HEK293 (cell line): ENCODE measurements around the gene RCHY1.

Source experiments
- KLF8 ChIP-seq: fragments of 450-650 bp; formaldehyde crosslinking; IDR thresholded peaks from 2 replicates; pipeline ENCODE4 v1.5.1; 2016; ENCODE audit warnings: missing biosample characterization, missing genetic modification characterization
- PRDM1 ChIP-seq: fragments of 450-650 bp; formaldehyde crosslinking; IDR thresholded peaks from 2 replicates; pipeline ENCODE4; 2016; ENCODE audit warnings: missing biosample characterization, missing genetic modification characterization
- SP2 ChIP-seq: fragments of 450-650 bp; formaldehyde crosslinking; IDR thresholded peaks from 2 replicates; pipeline ENCODE4 v1.5.1; 2016; ENCODE audit warnings: missing biosample characterization, missing genetic modification characterization
- YY1 ChIP-seq: fragments of 450-650 bp; formaldehyde crosslinking; IDR thresholded peaks from 2 replicates; pipeline ENCODE4 v1.5.1; 2018; ENCODE audit warnings: missing biosample characterization, missing genetic modification characterization
- ZBTB7A ChIP-seq: fragments of 450-650 bp; formaldehyde crosslinking; IDR thresholded peaks from 2 replicates; pipeline ENCODE4 v1.5.1; 2016; ENCODE audit warnings: low read depth, missing biosample characterization, missing genetic modification characterization
- ZFP3 ChIP-seq: fragments of 450-650 bp; formaldehyde crosslinking; IDR thresholded peaks from 2 replicates; pipeline ENCODE4 v1.5.1; 2016; ENCODE audit warnings: low read depth, missing biosample characterization, missing genetic modification characterization
- ZNF10 ChIP-seq: fragments of 450-650 bp; formaldehyde crosslinking; IDR thresholded peaks from 2 replicates; pipeline ENCODE4 v1.5.1; 2017; ENCODE audit warnings: missing biosample characterization, missing genetic modification characterization
- ZNF114 ChIP-seq: fragments of 450-650 bp; formaldehyde crosslinking; IDR thresholded peaks from 2 replicates; pipeline ENCODE4 v1.5.0; 2017; ENCODE audit warnings: missing biosample characterization, missing genetic modification characterization
- ZNF140 ChIP-seq: fragments of 450-650 bp; formaldehyde crosslinking; IDR thresholded peaks from 2 replicates; pipeline ENCODE4 v1.5.1; 2016; ENCODE audit warnings: missing biosample characterization, missing genetic modification characterization
- ZNF274 ChIP-seq, 2 experiments: fragments of 200-500 bp in 1 of 2; fragments of 450-650 bp in 1 of 2; sonication (Bioruptor generic) in 1 of 2; formaldehyde crosslinking in 1 of 2; IDR thresholded peaks; 2 replicates each; pipeline versions ENCODE4 v1.5.1 to v1.6.1; 2014 to 2016; ENCODE audit warnings: borderline replicate concordance in 1 of 2, inconsistent platforms in 1 of 2, low read length in 1 of 2, missing biosample characterization in 1 of 2, missing genetic modification characterization in 1 of 2
- ZNF658 ChIP-seq: fragments of 450-650 bp; formaldehyde crosslinking; IDR thresholded peaks from 2 replicates; pipeline ENCODE4; 2016; ENCODE audit warnings: missing biosample characterization, missing genetic modification characterization
- TF ChIP-seq, protein P1 (sequence below): fragments of 450-650 bp; formaldehyde crosslinking; IDR thresholded peaks from 2 replicates; pipeline ENCODE4 v1.5.1; 2016; ENCODE audit warnings: missing biosample characterization, missing genetic modification characterization
- TF ChIP-seq, protein P2 (sequence below): fragments of 450-650 bp; formaldehyde crosslinking; IDR thresholded peaks from 2 replicates; pipeline ENCODE4 v1.5.0; 2017; ENCODE audit warnings: missing biosample characterization, missing genetic modification characterization, borderline replicate concordance
- TF ChIP-seq, protein P3 (sequence below): fragments of 450-650 bp; formaldehyde crosslinking; IDR thresholded peaks from 2 replicates; pipeline ENCODE4 v1.5.1; 2017; ENCODE audit warnings: missing biosample characterization, mild to moderate bottlenecking, missing genetic modification characterization, moderate library complexity

DNA sequence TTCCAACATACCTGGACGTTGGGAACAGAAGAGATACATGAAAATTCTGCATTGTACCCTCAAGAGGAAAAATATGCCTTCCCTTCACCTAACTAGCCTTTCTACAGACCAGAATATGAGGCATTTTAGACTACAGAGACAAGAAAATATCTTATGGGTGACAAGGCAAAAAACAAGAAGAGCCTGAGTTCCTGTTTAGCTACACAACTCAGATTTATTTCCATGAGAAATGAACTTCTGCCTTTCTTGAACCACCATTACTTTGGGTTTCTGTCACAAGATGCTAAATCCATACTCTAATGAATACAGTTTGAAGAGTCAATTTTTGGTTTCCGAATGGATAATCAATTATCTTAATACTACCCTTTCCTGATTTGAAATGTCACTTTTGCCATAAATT, 18.7 kb downstream of the RCHY1 start:
- TF ChIP-seq, protein P1, sequence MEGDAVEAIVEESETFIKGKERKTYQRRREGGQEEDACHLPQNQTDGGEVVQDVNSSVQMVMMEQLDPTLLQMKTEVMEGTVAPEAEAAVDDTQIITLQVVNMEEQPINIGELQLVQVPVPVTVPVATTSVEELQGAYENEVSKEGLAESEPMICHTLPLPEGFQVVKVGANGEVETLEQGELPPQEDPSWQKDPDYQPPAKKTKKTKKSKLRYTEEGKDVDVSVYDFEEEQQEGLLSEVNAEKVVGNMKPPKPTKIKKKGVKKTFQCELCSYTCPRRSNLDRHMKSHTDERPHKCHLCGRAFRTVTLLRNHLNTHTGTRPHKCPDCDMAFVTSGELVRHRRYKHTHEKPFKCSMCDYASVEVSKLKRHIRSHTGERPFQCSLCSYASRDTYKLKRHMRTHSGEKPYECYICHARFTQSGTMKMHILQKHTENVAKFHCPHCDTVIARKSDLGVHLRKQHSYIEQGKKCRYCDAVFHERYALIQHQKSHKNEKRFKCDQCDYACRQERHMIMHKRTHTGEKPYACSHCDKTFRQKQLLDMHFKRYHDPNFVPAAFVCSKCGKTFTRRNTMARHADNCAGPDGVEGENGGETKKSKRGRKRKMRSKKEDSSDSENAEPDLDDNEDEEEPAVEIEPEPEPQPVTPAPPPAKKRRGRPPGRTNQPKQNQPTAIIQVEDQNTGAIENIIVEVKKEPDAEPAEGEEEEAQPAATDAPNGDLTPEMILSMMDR, result no peak
- TF ChIP-seq YY1 (tag by site-specific recombination), result no peak
- no peak for TF ChIP-seq SP2 (tag by site-specific recombination)
- no peak for TF ChIP-seq ZNF140 (tag by site-specific recombination)
- no peak for TF ChIP-seq PRDM1 (tag by site-specific recombination)
- TF ChIP-seq, protein P2, sequence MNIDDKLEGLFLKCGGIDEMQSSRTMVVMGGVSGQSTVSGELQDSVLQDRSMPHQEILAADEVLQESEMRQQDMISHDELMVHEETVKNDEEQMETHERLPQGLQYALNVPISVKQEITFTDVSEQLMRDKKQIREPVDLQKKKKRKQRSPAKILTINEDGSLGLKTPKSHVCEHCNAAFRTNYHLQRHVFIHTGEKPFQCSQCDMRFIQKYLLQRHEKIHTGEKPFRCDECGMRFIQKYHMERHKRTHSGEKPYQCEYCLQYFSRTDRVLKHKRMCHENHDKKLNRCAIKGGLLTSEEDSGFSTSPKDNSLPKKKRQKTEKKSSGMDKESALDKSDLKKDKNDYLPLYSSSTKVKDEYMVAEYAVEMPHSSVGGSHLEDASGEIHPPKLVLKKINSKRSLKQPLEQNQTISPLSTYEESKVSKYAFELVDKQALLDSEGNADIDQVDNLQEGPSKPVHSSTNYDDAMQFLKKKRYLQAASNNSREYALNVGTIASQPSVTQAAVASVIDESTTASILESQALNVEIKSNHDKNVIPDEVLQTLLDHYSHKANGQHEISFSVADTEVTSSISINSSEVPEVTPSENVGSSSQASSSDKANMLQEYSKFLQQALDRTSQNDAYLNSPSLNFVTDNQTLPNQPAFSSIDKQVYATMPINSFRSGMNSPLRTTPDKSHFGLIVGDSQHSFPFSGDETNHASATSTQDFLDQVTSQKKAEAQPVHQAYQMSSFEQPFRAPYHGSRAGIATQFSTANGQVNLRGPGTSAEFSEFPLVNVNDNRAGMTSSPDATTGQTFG (tag by site-specific recombination), result no peak
- TF ChIP-seq ZNF10, result no peak
- TF ChIP-seq, protein P3, sequence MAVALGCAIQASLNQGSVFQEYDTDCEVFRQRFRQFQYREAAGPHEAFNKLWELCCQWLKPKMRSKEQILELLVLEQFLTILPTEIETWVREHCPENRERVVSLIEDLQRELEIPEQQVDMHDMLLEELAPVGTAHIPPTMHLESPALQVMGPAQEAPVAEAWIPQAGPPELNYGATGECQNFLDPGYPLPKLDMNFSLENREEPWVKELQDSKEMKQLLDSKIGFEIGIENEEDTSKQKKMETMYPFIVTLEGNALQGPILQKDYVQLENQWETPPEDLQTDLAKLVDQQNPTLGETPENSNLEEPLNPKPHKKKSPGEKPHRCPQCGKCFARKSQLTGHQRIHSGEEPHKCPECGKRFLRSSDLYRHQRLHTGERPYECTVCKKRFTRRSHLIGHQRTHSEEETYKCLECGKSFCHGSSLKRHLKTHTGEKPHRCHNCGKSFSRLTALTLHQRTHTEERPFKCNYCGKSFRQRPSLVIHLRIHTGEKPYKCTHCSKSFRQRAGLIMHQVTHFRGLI (tag by site-specific recombination), result no peak
- no peak for TF ChIP-seq ZNF274 (IDR thresholded peaks at IDR 0.05; ENCODE audit: low read length)
- TF ChIP-seq ZNF274 (tag by site-specific recombination; IDR thresholded peaks at IDR 0.05; ENCODE audit: borderline replicate concordance), result no peak
- no peak for TF ChIP-seq ZFP3
- TF ChIP-seq ZNF114 (tag by site-specific recombination), result no peak
- TF ChIP-seq KLF8 (tag by site-specific recombination), result no peak
- no peak for TF ChIP-seq ZBTB7A (tag by site-specific recombination)
- TF ChIP-seq ZNF658, result no peak
